Esophagus muscularis mucosa (tissue), 4 donors: Measurements from ENCODE around the gene POLR2H. TPM values are rescaled to one million over a fixed set of nuclear protein-coding genes. Genes with fewer than 3 reads are reported as not detected.

Source experiments
- DNase-seq: peaks from one replicate; pipeline ENCODE4 v3.0.0-alpha.2; 2017; ENCODE audit errors: extremely low spot score
- H3K27ac ChIP-seq, 4 donors: fragments of 200-600 bp; sonication (generic); replicated peaks in 1 of 4; 1 replicate in 3 of 4; 2 replicates in 1 of 4; pipeline ENCODE4 v1.5.1; 2016 to 2019; ENCODE audit warnings: mild to moderate bottlenecking in 1 of 4
- H3K27me3 ChIP-seq, 4 donors: fragments of 200-600 bp; sonication (generic); one replicate each; pipeline versions ENCODE4 v1.5.1 to v1.6.0; 2016 to 2019
- H3K36me3 ChIP-seq, 4 donors: fragments of 200-600 bp; sonication (generic); one replicate each; pipeline ENCODE4 v1.5.1; 2016 to 2019
- H3K4me1 ChIP-seq, 4 donors: fragments of 200-600 bp; sonication (generic); one replicate each; pipeline ENCODE4 v1.5.1; 2016 to 2019
- H3K4me3 ChIP-seq, 4 donors: fragments of 200-600 bp; sonication (generic); 1 replicate in 2 of 4; 2 replicates in 2 of 4; pipeline ENCODE4 v1.5.1; 2016 to 2019; ENCODE audit warnings: mild to moderate bottlenecking in 4 of 4, moderate library complexity in 1 of 4
- H3K9me3 ChIP-seq, 4 donors: fragments of 200-600 bp; sonication (generic); 1 replicate in 3 of 4; 2 replicates in 1 of 4; pipeline ENCODE4 v1.5.1; 2016 to 2019
- CTCF ChIP-seq, 3 experiments: fragments of 200-600 bp in 2 of 3; fragments of 450-650 bp in 1 of 3; sonication (generic) in 2 of 3; IDR thresholded peaks; one replicate each; pipeline ENCODE4 v1.5.1; 2017 to 2019; ENCODE audit warnings: antibody characterized with exemption in 3 of 3, mild to moderate bottlenecking in 2 of 3, moderate library complexity in 1 of 3
- EP300 ChIP-seq: sonication (generic); formaldehyde crosslinking; IDR thresholded peaks from one replicate; pipeline ENCODE4 v1.6.1; 2017; ENCODE audit warnings: antibody characterized with exemption
- POLR2A ChIP-seq: fragments of 450-650 bp; IDR thresholded peaks from one replicate; pipeline ENCODE4 v1.6.1; 2017; ENCODE audit warnings: antibody characterized with exemption, moderate library complexity, mild to moderate bottlenecking, low read depth
- POLR2AphosphoS5 ChIP-seq, 2 donors: sonication (generic); formaldehyde crosslinking; IDR thresholded peaks; one replicate each; pipeline ENCODE4 v1.6.1; 2017; ENCODE audit warnings: antibody characterized with exemption in 2 of 2
- WGBS: methylation state at CpG from one replicate; pipeline ENCODE4 v1.1.5; 2018; 5-methylcytosine and 5-hydroxymethylcytosine counted together
- intact Hi-C: fragments of 100-400 bp; cut with DNase I; formaldehyde crosslinking; loops from one replicate; pipeline ENCODE4 v1.15.1; 2023
- total RNA-seq, 4 donors: library from RNA; depleted of rRNA; stranded (reverse); fragments of >200 nt; gene quantifications; one replicate each; pipeline versions ENCODE4 v1.1.0 to v1.2.1, GENCODE V29; 2016

Gene POLR2H
- total RNA-seq, 4 donors from 2014 or later: 36.0 to 52.1 (median 40.4) TPM

- TF ChIP-seq EP300 (no peak), CTCF (IDR thresholded peaks at IDR 0.05) (no peak), POLR2AphosphoS5 (IDR thresholded peaks at IDR 0.05) (no peak), POLR2A (no peak)
- H3K27ac ChIP-seq: no peak overlapping the region
- peaks cover 21 to 46% (median 31%) of the 10 kb centered on the region in 4 donors for H3K4me1 ChIP-seq
- no peaks in the 10 kb centered on the region for H3K9me3 ChIP-seq
- intact Hi-C loops: loop anchor here (5.0 kb wide), 1 partner anchor 41 kb away; no protein-coding TSS in a partner anchor
- H3K27me3 ChIP-seq: no peaks in the 10 kb centered on the region
- no peak for DNase-seq
- 68% methylated on average over 5 of the region's 5 CpGs for WGBS
- no peak overlapping the region for H3K4me3 ChIP-seq
- peaks cover 27 to 58% (median 53%) of the 10 kb centered on the region in 4 donors for H3K36me3 ChIP-seq
Observed at GRCh38 chr3:184343200-184343876, 18.2 kb upstream of the POLR2H start.

GRCh38 chr3:184344579-184345316 lies 16.8 kb upstream of the POLR2H start:
- Histone ChIP-seq H3K4me3 (no peak overlapping the region), H3K9me3 (no peaks in the 10 kb centered on the region), H3K4me1 (peaks cover 7 to 32% (median 17%) of the 10 kb centered on the region in 4 donors), H3K36me3 (peaks cover 27 to 58% (median 53%) of the 10 kb centered on the region in 4 donors), H3K27me3 (no peaks in the 10 kb centered on the region), H3K27ac (peak overlapping the region in 1 of 4 donors; percentile 51)
- TF ChIP-seq CTCF (IDR thresholded peaks at IDR 0.05) (no peak), POLR2AphosphoS5 (IDR thresholded peaks at IDR 0.05) (no peak), POLR2A (no peak), EP300 (no peak)
- WGBS: 86% methylated on average over 21 of the region's 24 CpGs
- no peak for DNase-seq
- intact Hi-C loops: loop anchor here (5.0 kb wide), 1 partner anchor 42 kb away; no protein-coding TSS in a partner anchor

- Histone ChIP-seq H3K27me3 (no peaks in the 10 kb centered on the region), H3K9me3 (no peaks in the 10 kb centered on the region), H3K4me1 (peaks cover 4 to 28% (median 12%) of the 10 kb centered on the region in 4 donors), H3K4me3 (no peak overlapping the region), H3K36me3 (peaks cover 27 to 58% (median 53%) of the 10 kb centered on the region in 4 donors), H3K27ac (peak overlapping the region; percentile 25 to 51 (median 43))
- TF ChIP-seq CTCF (IDR thresholded peaks at IDR 0.05) (peak in 2 of 3 experiments; percentile 22 to 39), EP300 (no peak), POLR2AphosphoS5 (IDR thresholded peaks at IDR 0.05) (peak; percentile 45 to 55)
- WGBS: 53% methylated on average over 14 of the region's 14 CpGs
- no peak for DNase-seq
- intact Hi-C loops: no loop called here
Observed at GRCh38 chr3:184345317-184346144, 16.0 kb upstream of the POLR2H start.

- Histone ChIP-seq H3K27ac (no peak overlapping the region), H3K36me3 (peaks cover 25 to 51% (median 45%) of the 10 kb centered on the region in 4 donors), H3K27me3 (no peaks in the 10 kb centered on the region), H3K4me1 (peaks cover 4 to 26% (median 15%) of the 10 kb centered on the region in 4 donors), H3K9me3 (no peaks in the 10 kb centered on the region), H3K4me3 (no peak overlapping the region)
- 85% methylated on average over 11 of the region's 20 CpGs for WGBS
- no peak for TF ChIP-seq POLR2A
- no peak for TF ChIP-seq EP300
- intact Hi-C loops: no loop called here
- DNase-seq: no peak
Observed at GRCh38 chr3:184346480-184347190, 14.9 kb upstream of the POLR2H start.
